Measurements from ENCODE around the gene APLF.
A peak's percentile ranks its signal among the peaks of the same experiment; 100 is the strongest.
"Not testable (repeated sequence)": the region's sequence is repeated elsewhere in the genome, so short reads cannot be mapped to it uniquely, and the experiment has no call there.

The APLF gene

DNA sequence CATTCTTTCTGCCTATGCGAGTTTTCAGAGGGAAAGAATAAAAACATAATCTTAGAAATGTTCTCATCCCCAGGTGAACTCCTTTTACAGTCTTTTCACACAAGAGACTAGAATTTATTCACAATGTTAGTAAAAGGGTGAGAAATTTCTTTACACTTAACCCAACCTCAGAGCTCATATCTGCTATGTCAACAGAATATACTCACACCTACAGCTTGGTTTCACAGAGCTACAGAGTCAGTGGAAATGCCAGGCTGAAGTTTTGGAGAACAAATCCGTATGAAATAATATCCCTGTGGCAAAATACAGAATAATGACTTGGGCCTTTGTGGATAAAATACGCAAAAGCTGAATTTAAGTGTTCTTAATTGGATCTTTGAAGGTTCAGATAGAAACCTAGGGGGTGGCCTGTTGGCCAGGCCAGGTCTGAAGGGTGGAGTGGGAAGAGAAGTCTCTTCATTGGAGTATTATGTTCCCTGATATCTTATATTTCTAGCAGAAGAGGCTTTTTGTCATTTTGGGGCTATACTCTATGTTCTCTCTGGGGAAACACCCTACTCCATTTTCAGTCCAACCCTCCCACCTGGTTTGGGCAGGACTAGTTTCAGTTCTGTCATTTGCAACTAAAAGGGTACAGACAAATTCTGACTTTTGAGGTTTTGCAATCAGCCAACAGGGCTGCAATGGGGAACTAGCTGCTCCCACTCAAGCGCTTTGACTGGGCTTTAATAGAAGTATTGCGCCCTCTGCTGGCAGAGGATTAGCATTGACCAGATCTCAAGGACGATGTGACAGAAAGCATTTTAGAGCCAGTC lies 26.0 kb upstream of the APLF start:
- peak; percentile 93 for DNase-seq

- no peak for DNase-seq
These were observed 25.4 kb upstream of the APLF start for GRCh38 chr2:68441994-68442322.

- DNase-seq, result not testable (repeated sequence)
These were observed 21.0 kb upstream of the APLF start for GRCh38 chr2:68446425-68446824.

GRCh38 chr2:68447118-68447517 lies 20.3 kb upstream of the APLF start:
- DNase-seq, result no peak

DNA sequence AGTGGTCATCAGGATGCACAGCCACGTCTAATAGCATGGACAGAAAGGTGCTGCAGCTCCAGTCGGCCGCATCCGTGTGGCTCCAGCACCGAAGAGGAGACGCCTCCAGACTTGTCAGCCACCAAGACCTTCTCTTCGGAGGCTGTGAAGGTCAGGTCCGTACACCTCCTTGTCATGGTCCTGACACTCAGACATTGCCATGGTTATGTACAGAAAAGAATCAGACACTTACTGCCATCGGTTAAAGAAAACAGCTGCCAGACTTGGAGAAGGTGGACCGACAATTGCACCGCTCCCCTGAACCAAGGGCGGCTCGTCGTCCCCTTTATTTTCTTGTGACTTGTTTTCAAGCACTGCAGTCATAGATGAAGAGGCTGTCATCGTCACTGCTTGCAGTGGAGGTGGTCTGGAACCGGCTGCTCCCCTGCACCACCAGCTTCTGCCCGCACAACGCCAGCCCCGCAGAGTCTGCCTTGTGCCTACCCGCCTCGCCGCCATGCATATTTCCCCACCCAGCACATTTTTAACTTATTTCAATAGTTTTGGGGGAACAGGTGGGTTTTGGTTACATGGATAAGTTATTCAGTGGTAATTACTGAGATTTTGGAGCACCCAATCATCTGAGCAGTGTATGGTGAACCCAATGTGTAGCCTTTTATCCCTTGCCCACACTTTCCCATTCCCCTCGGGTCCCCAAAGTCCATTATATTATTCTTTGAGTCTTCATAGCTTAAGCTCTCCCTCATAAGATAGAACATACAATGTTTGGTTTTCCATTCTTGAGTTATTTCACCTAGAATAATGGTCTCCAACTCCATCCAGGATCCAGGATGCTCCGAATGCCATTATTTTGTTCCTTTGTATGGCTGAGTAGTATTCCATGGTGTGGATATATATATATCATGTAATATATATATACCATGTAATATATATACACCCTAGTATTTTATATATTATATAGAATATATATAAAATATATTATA lies 18.4 kb upstream of the APLF start:
- no peak for DNase-seq

GRCh38 chr2:68452158-68452900 lies 15.1 kb upstream of the APLF start:
- DNase-seq, result no peak

- DNase-seq, result no peak
These were observed 13.5 kb upstream of the APLF start for GRCh38 chr2:68453761-68454360.

DNA sequence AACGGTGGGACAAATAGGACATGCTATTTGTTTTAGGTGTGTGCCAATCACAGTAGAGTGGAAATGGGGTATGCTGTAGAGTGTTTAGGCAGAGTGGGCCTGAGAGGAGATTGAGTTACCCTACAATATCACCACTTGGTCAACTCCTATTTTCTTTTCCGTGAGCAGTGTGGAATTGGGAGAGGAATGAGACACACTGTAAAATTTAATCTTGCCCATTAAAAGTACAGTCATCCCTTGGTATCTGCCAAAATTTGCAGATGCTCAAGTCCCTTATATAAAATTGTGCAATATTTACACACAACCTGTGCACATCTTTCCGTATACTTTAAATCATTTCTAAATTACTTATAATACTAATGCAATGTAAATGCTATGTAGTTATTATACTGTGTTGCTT lies 12.7 kb upstream of the APLF start:
- DNase-seq, result no peak

- no peak for DNase-seq
These were observed 11.2 kb upstream of the APLF start for GRCh38 chr2:68456198-68456597.

GRCh38 chr2:68458981-68459380 lies 8.4 kb upstream of the APLF start:
- DNase-seq, result no peak

DNA sequence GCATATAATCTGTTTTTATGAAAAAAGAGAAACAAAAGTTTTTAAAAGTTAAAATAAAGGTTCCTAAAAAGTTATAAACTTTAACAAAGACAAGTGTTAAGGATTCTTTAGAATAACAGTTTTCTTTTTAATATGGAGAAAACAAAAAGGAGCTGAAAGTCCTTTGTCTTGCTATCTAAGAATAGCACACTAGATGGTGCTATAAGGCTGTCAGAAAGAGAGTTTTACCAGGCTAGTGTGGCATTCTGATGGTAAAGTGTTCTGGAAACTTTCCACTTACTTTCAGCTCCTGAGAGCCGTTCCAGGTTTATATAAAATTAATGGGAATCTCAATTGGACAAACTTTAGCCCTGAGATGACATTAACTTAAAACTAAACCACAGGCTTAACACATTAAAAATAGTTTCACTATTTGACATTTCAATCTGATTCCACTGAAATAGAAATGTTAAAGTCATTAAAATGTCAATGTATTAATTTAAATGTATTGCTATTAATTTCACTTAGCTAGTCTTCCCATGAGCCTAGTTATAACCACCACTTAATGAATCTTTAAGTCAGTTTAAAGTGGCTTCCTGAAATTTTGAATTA lies 4.0 kb upstream of the APLF start:
- peak; percentile 69 for DNase-seq

GRCh38 chr2:68464651-68465050 lies 2.7 kb upstream of the APLF start:
- peak; percentile 47 for DNase-seq

- peak; percentile 83 for DNase-seq
These were observed 2.1 kb upstream of the APLF start for GRCh38 chr2:68465081-68465916.

DNA sequence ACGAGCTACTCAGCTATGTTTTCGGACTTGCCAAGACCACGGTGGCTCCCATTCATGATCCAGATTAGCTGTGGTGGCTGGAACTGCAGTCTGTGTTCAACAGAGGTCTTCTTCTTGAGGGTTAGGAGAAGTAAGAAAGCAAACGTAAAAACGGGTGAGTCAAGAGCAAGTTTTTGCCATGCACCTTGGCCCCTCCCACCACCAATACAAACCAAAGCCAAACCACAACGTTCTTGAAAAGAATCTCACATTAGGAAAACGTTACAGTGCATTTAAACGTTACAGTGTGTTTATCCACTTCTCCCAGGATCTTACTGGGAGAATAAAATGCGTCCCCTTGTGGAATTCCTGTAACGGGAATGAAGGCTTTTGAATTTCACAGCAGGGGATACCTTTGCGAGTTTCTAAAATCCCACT lies 1.0 kb upstream of the APLF start:
- peak; percentile 77 for DNase-seq

DNA sequence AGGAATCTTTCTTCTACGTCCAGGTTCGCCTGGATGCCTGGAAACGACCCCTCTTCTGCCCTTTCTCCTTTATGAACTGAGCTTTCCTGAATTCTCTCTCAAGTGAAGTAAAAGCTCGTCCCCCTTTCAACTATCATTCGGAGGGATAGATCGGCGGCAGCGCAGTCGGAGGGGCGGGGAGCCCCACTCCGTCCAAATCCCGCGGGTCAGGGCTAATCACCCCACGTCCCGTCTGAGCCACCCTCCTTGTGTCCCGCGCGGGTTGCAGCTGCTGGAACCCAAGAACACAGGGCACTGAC lies 658 bp upstream of the APLF start:
- no peak for DNase-seq

DNA sequence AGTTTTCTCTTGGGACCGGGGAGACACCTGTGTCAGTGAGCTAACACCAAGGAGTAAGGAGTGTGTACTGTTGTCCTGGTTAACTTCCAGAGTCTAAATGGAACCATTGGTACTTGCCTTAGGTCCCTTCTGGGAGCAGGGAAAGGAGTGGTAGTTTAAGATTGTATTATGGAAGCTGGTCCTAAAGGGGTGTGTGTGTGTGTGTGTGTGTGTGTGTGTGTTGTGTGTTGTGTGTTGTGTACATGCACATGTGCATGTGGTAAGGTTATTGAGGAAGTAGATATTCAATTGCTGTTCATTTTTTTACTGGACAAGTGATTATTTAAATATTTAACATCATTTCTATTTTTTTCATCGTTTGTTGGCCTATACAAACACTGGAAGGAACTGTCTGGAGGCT lies 1.4 kb downstream of the APLF start:
- DNase-seq, result no peak

DNA sequence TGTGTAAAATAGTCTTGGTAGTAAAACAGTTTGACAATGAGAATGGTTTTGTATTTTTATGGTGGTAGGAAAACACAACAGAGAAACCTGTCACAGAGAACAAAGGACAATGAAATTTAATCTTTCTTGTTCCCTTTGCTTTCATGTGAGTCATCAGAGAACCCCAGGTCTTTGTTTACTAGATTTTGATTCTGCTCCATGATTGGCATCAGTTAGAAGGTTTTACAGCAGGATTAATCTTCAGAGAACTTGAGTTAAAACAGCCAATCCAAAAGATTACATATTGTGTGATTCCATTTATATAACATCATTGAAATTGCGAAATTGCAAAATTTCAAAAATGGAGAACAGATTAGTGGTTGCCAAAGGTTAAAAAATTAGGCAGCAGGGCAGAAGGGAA lies 2.5 kb downstream of the APLF start:
- no peak for DNase-seq

GRCh38 chr2:68471385-68471784 lies 4.0 kb downstream of the APLF start:
- DNase-seq, result no peak

GRCh38 chr2:68472796-68473414 lies 5.5 kb downstream of the APLF start:
- no peak for DNase-seq

- DNase-seq, result no peak
These were observed 7.7 kb downstream of the APLF start for GRCh38 chr2:68475110-68475509.

GRCh38 chr2:68475576-68475975 lies 8.2 kb downstream of the APLF start:
- no peak for DNase-seq
